OCI-LY3 (cell line): ENCODE data around the gene PROSER3.

ENCODE experiments used
- CTCF ChIP-seq: fragments of 200-600, 300-600 bp; sonication (generic); IDR thresholded peaks from 2 replicates; pipeline ENCODE4 v1.5.1; 2014; ENCODE audit warnings: antibody characterized with exemption, low read length, low read depth
- EZH2phosphoT487 ChIP-seq: fragments of 200-600 bp; shearing (Covaris generic); IDR thresholded peaks from 2 replicates; pipeline ENCODE4 v1.6.1; 2018; ENCODE audit warnings: antibody characterized with exemption, mixed run types, low read depth

- TF ChIP-seq CTCF, result no peak
- no peak for TF ChIP-seq EZH2phosphoT487
Observed at GRCh38 chr19:35781650-35782049, 23.7 kb downstream of the PROSER3 start.
